AG09319 (cell line): Measurements from ENCODE around the gene CNTNAP2.

ENCODE experiments used
- DNase-seq: peaks from one replicate; pipeline ENCODE4 v3.0.0-alpha.2; 2010; ENCODE audit warnings: low read depth; ENCODE audit errors: extremely low read depth
- CTCF ChIP-seq: IDR thresholded peaks from 2 replicates; pipeline ENCODE4 v1.5.1; 2011; ENCODE audit warnings: low read depth, mild to moderate bottlenecking, inconsistent platforms, low read length, moderate library complexity

CNTNAP2 gene

GRCh38 chr7:147023440-147023839 is 906.8 kb downstream of the CNTNAP2 start:
- TF ChIP-seq CTCF = no peak
- DNase-seq = no peak

GRCh38 chr7:147029953-147030352 is 913.4 kb downstream of the CNTNAP2 start:
- no peak for TF ChIP-seq CTCF
- no peak for DNase-seq

GRCh38 chr7:147033641-147034040 is 917.0 kb downstream of the CNTNAP2 start:
- TF ChIP-seq CTCF = no peak
- DNase-seq = no peak

- TF ChIP-seq CTCF = no peak
Measured at GRCh38 chr7:147041438-147041837, 924.8 kb downstream of the CNTNAP2 start.

GRCh38 chr7:147044941-147045340 is 928.3 kb downstream of the CNTNAP2 start:
- TF ChIP-seq CTCF = no peak
- no peak for DNase-seq

More at GRCh38 chr7:147041438-147041837, 924.8 kb downstream of the CNTNAP2 start:
- DNase-seq = no peak

- no peak for TF ChIP-seq CTCF
- DNase-seq = no peak
Measured at GRCh38 chr7:147047696-147048095, 931.1 kb downstream of the CNTNAP2 start.

GRCh38 chr7:147048864-147049263 is 932.3 kb downstream of the CNTNAP2 start:
- no peak for TF ChIP-seq CTCF
- no peak for DNase-seq
